HG02798 (cell line): ENCODE data around the gene FAM53B.
"Not testable (repeated sequence)": the region's sequence is repeated elsewhere in the genome, so short reads cannot be mapped to it uniquely, and the experiment has no call there.

ENCODE experiments used
- ATAC-seq: cut with Tn5 transposase; IDR thresholded peaks from one replicate; pipeline ENCODE4 v1.9.1; 2021; ENCODE audit warnings: mild to moderate bottlenecking; ENCODE audit not compliant: unreplicated experiment, poor library complexity

The FAM53B gene, protein sequence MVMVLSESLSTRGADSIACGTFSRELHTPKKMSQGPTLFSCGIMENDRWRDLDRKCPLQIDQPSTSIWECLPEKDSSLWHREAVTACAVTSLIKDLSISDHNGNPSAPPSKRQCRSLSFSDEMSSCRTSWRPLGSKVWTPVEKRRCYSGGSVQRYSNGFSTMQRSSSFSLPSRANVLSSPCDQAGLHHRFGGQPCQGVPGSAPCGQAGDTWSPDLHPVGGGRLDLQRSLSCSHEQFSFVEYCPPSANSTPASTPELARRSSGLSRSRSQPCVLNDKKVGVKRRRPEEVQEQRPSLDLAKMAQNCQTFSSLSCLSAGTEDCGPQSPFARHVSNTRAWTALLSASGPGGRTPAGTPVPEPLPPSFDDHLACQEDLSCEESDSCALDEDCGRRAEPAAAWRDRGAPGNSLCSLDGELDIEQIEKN

DNA sequence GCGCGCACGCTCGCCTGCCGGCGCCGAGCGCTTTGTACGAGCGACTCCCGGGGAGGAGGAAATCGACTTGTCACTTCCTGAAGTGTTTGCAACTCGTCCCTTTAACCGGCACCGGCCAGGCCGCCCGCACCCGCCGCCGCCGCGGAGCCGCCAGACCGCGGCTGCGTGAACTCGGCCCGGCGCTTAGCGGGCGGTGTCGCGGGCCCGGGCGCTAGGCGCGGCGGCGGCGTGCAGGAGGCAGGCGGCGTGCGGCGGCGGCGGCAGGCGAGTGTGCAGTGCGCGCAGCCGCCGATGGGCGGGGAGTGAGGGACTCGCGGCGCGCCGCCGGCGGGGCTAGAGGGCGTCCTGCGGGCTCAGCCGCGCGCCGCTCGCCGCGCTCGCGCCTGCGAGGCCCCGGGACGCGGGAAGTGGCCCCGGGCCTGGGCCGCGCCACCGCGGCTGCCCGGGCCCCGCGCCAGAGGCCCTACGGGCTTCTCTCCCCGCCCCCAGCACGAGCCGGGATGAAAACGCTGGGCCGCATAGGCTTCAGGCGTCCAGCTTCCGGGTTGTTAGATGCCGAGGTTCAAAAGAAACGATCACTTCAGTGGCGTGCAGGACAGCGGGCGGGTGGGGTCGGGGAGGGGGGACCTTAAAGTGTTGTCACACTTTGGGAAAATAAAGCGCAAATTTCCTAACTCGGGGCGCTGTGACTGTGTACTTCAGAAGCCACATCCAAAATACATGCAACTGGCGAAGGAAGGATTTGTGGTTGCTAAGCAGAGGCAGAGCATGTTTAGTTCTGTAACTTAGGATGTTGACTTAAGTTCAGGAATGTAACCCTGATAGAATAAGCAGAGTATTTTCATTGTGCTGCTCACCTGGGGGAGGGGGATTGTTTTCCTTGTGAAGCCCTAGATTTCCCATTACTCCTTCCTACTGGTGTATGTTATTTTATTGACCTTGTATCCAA lies at the start of gene FAM53B:
FAM53B (minus strand) TSS at position 277 of the 949 bp plus-strand sequence. CDS start 37,665 bp downstream, outside the sequence.
- peak; percentile 80 for ATAC-seq

DNA sequence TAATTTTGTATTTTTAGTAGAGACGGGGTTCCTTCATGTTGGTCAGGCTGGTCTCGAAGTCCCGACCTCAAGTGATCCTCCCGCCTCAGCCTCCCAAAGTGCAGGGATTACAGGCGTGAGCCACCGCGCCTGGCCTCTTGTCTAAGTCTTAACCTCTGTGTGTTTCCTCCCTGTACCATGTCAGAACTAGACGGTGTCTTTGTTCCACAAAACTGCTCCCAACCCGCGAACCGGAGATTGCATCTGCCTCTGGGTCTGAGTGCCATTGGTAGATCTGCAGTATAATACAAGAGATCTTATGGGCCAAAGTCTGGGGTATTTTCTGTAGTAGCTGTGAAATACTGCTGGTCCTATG lies 48.8 kb upstream of the FAM53B start:
- ATAC-seq = no peak

DNA sequence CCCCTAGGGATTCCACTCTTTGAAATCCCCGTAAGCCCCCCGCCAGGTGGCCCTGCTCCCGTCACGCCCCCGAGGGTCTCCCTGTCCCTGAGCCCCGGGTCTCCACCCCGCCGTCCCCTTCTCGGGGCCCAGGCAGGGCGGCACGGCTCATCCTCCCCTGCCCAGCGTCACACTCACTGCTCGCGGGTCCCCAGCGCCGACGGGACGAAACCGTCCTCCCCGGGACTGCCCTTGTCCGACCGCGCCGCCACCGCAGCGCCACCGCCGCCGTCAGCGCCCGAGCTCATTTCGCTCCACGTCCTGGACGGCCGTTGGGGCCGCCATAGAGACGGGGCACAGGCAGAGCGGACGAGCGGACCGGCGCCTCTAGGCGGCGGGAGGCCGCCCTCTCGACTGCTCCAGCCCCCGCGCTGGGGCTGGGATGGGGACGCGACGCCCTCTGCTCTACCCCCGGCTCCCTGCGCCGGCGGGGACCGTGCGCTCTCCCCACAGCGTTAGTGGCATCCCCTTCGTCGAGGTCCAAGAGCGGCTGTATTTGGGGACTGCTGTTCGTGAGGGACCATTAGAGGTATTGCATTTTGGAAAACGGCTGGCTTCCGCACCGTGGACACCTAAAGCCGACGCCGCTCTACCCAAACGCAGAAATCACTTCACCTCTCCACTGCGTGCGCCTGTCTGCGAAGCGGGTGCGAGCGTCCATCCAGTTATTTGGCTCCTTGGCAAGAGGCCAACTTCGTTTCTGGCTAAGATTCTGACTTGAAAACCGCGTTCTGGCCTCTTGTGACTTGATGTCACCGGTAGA lies 47.6 kb upstream of the FAM53B start, which contains the start of gene EEF1AKMT2:
EEF1AKMT2 (minus strand) TSS at position 341 of the 802 bp plus-strand sequence; CDS start at position 287, 54 bp downstream.
- peak; percentile 95 for ATAC-seq

DNA sequence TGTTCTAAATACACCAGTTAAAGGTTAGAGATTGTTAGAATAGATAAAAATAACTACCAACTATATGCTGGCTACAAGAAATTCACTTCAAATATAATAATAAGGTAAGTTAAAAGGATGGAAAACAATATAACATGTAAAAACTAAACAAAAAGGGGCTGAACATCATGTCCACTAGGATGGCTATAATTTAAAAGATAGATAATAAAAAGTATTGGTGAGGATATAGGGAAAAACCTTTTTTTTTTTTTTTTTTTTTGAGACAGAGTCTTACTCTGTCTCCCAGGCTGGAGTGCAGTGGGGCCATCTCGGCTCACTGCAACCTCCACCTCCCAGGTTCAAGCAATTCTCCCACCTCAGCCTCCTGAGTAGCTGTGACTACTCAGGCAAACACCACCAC lies 38.7 kb upstream of the FAM53B start:
- not testable (repeated sequence) for ATAC-seq

DNA sequence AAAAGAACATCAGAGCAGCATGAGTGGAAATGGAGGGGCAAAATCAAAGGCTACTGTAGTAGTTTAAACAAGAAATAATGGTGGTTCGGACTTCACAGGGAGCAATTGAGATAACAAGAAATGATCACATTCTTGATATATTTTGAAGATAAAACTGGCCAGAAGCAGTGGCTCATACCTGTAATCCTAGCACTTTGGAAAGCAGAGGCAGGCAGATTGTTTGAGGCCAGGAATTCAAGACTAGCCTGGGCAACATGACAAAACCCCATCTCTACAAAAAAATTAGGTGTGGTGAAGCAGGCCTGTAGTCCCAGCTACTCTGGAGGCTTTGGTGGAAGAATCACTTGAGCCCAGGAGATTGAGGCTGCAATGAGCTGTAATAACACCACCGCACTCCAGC lies 24.6 kb upstream of the FAM53B start:
- no peak for ATAC-seq

DNA sequence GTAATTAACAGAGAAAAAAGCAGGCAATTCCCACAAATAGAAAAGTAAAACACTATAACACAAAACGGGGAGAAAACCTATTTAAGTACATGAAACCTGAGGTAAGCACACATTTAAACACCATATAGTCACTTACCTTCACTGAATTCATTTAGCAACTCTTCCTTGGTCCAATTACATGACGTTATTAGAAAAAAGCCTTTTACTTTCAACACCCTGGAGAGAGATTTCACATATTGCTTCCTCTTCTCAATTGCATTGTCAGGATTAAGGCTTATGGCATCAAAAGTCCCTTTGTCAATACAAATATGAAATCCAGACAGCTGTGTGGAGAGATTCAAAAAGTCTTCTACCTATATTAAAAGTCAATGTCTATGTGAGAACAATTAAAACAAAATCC lies 21.1 kb upstream of the FAM53B start:
- ATAC-seq = no peak

DNA sequence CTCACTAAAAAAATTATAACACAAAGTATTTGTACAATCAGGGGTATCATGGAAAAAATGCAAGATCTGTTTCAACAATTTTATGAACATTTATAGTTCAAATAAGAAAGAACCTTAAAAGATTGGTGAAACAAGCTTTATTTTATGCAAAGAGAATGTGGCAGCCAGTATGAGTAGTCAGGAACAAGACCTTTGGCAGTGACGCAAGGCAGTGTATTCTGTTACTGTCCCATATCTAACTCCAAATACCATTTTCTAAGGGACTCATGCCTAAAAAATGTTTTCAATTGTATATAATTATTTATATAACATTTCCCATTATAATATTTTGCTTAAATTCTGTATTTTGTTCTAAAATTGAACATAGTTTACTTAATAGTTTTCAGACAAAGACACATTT lies 19.1 kb upstream of the FAM53B start:
- ATAC-seq = no peak

DNA sequence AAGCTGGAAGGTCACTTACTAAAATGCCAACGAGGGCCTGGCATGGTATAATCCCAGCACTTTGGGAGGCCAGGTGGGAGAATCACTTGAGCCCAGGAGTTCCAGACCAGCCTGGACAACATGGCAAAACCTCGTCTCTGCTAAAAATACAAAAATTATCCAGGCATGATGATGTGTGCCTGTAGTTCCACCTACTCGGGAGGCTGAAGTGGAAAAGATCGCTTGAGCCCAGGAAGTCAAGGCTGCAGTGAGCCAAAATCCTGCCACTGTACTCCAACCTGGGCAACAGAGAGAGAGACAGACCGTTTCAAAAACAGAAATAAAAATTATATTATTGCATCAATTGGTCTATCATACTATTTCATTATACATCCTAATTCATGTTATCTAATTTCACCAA lies 18.1 kb upstream of the FAM53B start:
- ATAC-seq = no peak

DNA sequence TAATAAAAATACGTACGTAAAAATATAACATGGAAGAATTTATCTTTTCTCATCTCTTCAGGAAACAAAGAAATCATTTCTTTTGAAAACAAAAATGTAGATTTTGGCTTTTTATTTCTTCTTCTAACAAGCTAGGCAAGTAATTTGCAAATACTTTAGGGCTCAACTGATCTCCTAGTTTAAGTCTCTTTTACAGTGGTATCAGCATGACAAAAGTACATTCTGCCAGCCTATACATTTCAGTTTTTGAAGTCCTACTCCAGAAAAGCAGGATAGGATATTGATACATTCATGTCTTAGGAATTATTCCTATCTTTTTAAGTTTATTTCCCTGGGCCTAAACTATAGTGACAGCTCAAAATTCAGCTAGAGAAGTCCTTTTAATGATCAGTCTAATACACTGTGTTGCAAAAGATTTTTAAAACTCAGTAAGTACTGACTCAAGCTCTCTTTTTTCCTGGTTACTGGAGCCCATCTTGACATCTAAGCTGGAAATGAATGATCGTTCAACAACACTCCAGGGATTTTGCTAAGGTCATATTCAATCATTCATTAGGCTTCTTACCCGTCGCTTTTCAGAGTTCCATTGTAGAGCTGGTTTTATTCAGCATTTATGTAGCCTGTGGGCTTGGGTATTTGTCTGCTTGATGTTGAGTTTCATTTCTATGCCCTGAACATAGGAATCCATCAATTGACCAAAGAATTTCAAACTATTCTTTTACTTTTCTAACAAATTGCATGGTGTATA lies 12.2 kb upstream of the FAM53B start:
- ATAC-seq = no peak

DNA sequence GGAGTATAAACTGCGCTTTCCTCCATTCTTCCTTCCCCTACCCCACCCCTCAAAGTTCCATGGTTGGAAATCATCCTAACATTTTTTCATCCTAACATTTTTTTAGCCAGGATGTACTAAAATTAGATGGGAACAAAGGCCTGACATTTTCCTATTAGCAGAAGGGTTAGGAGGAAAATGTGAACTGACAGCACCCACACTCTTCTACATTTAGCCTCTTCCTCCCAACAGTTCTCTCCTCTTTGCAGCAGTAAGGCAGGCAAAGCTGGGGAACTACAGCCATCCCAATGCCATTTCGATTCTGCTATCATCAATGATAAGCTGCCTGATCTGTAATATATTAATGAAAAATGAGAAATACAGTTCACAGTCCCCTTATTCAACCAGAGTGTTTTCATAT lies 11.4 kb upstream of the FAM53B start:
- ATAC-seq = no peak

DNA sequence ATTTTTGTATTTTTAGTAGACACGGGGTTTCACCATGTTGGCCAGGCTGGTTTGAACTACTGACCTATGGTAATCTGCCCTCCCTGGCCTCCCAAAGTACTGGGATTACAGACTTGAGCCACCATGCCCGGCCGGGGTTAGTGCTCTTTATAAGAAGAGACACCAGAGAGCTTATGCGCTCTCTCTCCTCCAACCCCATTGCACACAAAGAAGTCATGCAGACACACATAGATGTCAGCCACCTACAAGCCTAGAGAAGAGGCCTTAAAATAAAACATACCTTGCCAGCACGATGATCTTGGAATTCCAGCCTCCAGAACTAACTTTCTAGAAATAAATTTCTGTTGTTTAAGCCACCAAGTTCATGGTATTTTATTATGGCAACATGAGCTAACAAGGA lies 10.0 kb upstream of the FAM53B start:
- no peak for ATAC-seq

DNA sequence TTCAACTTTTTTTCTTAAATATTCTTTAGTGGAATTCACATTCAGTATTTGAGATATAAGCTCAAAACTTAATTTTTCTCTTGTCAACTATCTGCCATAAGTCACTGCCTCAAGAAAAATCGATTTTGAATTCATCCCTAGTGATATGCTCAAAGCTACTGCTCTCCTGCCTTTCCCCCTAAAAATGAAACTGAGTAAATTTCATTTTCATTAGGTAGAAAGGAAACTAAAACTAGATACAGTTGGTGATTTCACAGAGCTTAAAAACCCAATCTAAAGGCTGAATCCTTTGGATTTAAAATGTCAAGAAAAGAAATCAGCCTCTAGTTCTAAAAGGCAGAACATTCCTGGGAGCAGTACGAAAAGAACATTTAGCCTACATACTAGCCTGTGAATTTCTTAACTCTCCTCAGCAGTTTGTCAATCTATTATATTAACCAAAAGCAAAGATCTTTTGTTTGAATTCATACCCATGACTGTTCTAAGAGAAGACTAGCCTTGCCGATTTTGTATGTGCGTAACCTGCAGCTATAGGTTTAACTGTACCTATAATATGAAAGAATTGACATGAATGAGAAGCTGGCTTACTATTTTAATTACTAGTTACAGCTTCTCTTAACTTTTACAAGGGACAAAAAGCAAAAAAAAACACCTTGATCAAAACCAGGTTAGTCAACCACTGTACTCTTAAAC lies 4.9 kb upstream of the FAM53B start:
- no peak for ATAC-seq

DNA sequence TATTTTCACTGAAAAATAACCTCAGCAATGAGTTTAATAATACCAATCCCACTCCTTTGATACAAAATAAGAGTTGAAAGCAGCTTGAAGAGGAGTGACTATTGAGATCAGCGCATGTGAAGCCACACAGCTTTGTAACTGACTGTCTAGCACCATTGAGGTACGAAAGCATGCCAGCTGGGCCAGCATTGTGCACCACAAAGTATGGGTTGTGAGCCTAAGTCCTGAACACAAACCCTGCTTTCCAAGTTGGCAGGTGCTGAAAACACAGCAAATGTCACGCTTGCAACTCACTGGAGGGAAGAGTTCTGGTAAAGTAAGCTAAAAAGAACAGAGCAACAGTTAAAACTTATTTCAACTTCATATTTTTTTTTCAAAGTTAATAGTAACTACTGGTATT lies 4.0 kb upstream of the FAM53B start:
- ATAC-seq = no peak

DNA sequence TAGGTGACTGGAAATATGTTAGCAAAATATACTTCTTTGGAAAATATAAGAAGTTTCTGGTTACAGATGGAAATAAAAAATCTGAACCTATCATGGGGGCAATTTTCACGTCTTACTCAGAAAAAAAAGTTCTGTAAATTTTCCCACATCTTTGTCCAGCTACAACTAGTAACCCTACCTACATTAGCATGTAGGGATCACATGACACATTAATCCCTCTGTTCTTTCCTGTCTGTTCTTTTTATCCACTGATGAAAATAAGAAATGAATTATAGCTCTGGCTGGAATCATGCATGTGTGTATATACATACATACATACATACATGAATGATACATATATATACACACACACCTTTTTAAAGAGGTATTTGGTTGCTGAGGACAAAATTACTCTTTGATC lies 3.6 kb upstream of the FAM53B start:
- no peak for ATAC-seq

DNA sequence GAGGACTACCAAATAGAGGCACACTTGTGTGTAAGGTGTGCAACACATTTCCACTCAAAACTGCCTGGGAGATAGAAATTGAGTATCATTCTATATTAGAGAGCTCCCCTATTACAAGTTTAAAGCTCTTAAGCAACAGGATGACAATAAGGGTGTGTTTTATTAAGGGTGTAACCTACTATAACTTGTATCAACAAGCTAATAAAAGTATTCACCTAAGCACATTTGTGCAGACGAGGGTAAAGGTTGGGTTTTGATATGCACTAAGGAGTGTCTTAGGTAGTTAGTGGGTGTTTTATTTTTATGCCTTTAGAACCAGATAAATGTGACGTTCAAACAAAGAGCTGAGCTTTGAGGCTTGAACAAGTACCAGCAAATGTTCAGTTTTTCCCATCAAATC lies 2.8 kb upstream of the FAM53B start:
- no peak for ATAC-seq

DNA sequence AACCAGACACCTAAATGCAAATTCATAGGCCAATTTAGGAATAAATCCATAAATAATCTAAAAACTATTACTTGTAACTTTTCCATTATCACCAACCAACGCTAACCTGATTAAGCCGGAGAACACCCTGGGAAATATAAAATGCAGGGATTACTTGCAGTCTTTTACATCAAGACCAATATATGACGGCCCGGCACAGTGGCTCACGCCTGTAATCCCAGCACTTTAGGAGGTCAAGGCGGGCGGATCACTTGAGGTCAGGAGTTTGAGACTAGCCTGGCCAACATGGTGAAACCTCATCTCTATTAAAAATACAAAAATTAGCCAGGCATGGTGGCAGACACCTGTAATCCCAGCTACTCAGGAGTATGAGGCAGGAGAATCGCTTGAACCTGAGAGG lies 2.3 kb upstream of the FAM53B start:
- not testable (repeated sequence) for ATAC-seq

DNA sequence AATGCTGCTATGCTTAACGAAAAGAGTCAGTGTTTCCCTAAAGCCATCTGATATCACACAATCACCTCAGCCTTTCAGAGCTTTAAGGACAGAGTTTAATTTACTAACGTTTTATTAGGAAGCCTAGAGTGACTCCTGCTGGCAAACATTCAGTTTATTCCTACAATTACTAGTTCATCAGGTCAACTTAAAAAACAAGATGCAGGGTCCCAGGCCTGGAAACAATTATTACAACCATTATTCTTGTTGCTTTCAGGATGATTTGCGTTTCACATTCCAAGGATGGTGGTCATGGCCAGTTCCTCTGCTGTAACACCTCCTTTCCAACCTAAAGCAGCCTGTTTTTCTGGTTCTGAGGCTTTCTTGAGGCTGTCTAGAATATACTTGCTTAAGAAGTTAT lies 1.5 kb upstream of the FAM53B start:
- no peak for ATAC-seq

DNA sequence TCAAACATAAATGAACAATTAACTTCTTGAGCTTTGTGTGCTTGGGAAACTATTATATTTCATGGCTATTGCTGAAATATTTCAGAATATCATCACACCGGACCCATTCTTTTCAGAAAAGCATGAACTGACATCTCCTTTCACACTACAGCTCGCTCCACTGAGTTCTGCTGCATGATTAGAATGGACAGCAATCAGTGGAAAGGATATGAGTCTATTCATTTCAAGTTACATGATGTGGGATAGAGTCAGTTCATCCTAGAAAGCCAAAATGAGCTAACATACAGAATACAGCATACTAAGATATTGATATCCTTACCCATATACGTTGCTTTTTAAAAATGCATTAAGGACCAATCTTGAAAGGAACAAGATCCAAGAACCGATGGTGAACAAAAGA lies 1.1 kb upstream of the FAM53B start:
- no peak for ATAC-seq
